ENCODE measurements around the gene SH3GL1. TPM values are rescaled to one million over a fixed set of nuclear protein-coding genes. Genes with fewer than 3 reads are reported as not detected.

The SH3GL1 gene
- polyA plus RNA-seq, 3 donors, result 50.8 to 62.5 (median 50.9) TPM

GRCh38 chr19:4376991-4377781, 23.2 kb downstream of the SH3GL1 start:
- DNase-seq (ENCODE audit: low read depth in 3 of 3, low spot score in 2 of 3), result no peak

GRCh38 chr19:4376671-4376990, 23.7 kb downstream of the SH3GL1 start:
- DNase-seq (ENCODE audit: low read depth in 3 of 3, low spot score in 2 of 3), result no peak

GRCh38 chr19:4376028-4376670, 24.2 kb downstream of the SH3GL1 start:
- DNase-seq (ENCODE audit: low read depth in 3 of 3, low spot score in 2 of 3), result no peak

- no peak for DNase-seq (ENCODE audit: low read depth in 3 of 3, low spot score in 2 of 3)
Measured at GRCh38 chr19:4375164-4376027, 25.0 kb downstream of the SH3GL1 start.

- no peak for DNase-seq (ENCODE audit: low read depth in 3 of 3, low spot score in 2 of 3)
Measured at GRCh38 chr19:4374498-4375163, 25.7 kb downstream of the SH3GL1 start.

GRCh38 chr19:4373601-4374497, 26.5 kb downstream of the SH3GL1 start:
- no peak for DNase-seq (ENCODE audit: low read depth in 3 of 3, low spot score in 2 of 3)

- DNase-seq (ENCODE audit: low read depth in 3 of 3, low spot score in 2 of 3), result no peak
Measured at GRCh38 chr19:4373013-4373367, 27.4 kb downstream of the SH3GL1 start.

GRCh38 chr19:4372165-4373012, 28.0 kb downstream of the SH3GL1 start:
- no peak for DNase-seq (ENCODE audit: low read depth in 3 of 3, low spot score in 2 of 3)

- DNase-seq (ENCODE audit: low read depth in 3 of 3, low spot score in 2 of 3), result no peak
Measured at GRCh38 chr19:4371247-4372164, 28.8 kb downstream of the SH3GL1 start.

GRCh38 chr19:4370418-4371041, 29.8 kb downstream of the SH3GL1 start:
- DNase-seq (ENCODE audit: low read depth in 3 of 3, low spot score in 2 of 3), result no peak

- no peak for DNase-seq (ENCODE audit: low read depth in 3 of 3, low spot score in 2 of 3)
Measured at GRCh38 chr19:4369888-4370260, 30.5 kb downstream of the SH3GL1 start.

GRCh38 chr19:4369109-4369887, 31.0 kb downstream of the SH3GL1 start:
- DNase-seq (ENCODE audit: low read depth in 3 of 3, low spot score in 2 of 3), result no peak

- no peak for DNase-seq (ENCODE audit: low read depth in 3 of 3, low spot score in 2 of 3)
Measured at GRCh38 chr19:4368128-4368820, 32.1 kb downstream of the SH3GL1 start.

GRCh38 chr19:4367781-4368127, 32.6 kb downstream of the SH3GL1 start:
- no peak for DNase-seq (ENCODE audit: low read depth in 3 of 3, low spot score in 2 of 3)

- DNase-seq (ENCODE audit: low read depth in 3 of 3, low spot score in 2 of 3), result no peak
Measured at GRCh38 chr19:4367336-4367723, 33.0 kb downstream of the SH3GL1 start.

- DNase-seq (ENCODE audit: low read depth in 3 of 3, low spot score in 2 of 3), result no peak
Measured at GRCh38 chr19:4366666-4367335, 33.5 kb downstream of the SH3GL1 start.
